NCI-H2107 treated with DMSO at 0.1 percent for 48 hours (cell line): ENCODE results near the gene NDUFS4.
"Not testable (repeated sequence)": the region's sequence is repeated elsewhere in the genome, so short reads cannot be mapped to it uniquely, and the experiment has no call there.

Source experiments
- DNase-seq: peaks from one replicate; lab custom pipeline; 2025; ENCODE audit not compliant: unreplicated experiment; lab: John Stamatoyannopoulos, UW

Gene NDUFS4

DNA sequence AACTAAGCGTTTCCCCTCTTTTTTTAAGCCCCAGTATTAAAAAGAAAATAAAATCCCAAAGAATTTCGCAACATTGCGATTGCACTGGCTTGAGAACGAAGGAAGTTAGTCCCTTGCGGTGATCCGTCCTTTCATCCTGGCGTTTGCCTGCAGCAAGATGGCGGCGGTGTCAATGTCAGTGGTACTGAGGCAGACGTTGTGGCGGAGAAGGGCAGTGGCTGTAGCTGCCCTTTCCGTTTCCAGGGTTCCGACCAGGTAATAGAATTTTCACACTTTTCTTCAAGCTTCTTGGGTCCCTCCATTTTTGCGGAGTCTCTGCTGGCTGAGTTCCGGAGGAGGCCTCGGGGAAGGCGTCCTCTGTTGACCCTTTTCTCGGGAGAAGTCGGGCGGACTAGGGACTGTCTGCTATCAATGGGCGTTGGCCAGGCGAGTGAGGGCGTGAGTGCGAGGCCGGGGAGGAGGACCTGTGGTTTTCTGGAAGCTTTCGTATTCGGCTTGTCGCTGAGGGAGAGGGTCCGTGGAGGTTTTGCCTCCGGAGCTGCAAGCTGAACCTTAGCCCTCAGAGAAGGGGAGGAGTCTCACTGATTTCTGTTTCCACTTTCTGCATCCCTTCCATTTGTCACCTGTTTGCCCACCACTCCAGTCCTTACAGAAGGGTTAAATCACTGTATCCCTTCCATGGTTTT lies at the start of gene NDUFS4:
NDUFS4 (plus strand) TSS at position 134 of the 686 bp plus-strand sequence; CDS start at position 158, 24 bp downstream.
- DNase-seq = peak; percentile 44

DNA sequence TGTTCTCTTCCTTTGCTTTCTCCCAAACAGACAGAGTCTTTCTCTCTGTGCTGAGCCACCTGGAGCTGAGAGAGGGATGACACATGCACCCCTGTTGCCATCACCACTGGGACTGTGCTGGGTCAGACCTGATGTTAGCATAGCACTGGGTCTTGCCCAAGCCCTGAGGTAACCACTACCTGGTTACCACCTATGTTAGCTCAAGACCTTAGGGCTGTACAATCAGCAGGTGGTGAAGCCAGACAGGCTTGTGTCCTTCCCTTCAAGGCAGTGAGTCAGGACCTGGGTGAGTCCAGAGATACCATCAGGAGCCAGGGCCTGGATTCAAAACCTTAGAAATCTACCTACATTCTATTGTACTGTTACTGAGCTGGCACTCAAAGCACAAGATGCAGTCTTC lies 47.9 kb upstream of the NDUFS4 start:
- DNase-seq = no peak

DNA sequence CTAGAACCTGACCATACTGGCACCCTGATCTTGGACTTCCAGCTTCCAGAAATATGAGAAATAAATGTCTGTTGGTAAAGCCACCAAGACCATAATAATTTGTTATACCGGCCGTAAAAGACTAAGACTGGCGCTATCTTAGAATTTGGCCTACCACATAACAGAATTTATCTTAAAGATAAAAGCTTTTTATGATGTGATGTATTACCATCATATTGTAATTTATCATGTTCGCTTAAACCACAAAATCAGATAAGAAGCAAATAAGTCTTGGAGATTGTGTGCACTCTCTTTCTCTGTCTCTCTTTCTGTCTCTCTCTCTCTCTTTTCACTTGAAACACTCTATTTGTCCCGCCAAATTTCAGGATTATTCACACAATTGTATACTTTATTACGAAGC lies 44.5 kb upstream of the NDUFS4 start:
- DNase-seq = no peak

DNA sequence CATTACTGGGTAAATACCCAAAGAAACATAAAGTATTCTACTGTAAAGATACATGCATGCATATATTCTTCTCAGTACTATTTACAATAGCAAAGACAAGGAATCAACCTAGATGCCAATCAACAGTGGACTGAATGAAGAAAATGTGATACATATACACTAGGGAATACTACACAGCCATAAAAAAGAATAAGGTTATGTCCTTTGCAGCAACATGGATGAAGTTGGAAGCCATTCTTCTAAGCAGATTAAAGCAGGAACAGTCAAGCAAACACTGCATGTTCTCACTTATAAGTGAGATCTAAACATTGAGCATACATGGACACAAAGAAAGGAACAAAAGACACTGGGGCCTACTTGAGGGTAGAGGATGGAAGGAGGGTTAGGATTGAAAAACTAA lies 39.6 kb upstream of the NDUFS4 start:
- DNase-seq = no peak

DNA sequence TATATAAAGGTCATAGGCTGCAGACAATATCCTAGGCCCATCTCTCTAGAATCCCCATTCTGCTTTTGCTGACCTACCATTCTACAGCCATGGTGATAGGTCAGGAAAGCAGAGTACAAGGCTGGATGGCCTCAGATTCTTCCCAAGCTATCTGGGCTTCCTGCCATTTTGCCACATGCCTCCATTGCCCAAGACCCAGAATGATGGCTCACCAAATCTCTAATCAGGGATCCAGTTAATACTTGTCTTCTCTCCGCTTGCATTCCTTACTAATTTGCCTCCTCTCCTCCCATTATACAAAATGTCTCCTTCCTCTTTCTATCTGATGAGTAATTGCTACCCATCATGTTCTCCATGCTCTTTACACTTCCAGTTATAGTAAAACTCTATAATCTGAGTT lies 22.7 kb upstream of the NDUFS4 start:
- DNase-seq = no peak

DNA sequence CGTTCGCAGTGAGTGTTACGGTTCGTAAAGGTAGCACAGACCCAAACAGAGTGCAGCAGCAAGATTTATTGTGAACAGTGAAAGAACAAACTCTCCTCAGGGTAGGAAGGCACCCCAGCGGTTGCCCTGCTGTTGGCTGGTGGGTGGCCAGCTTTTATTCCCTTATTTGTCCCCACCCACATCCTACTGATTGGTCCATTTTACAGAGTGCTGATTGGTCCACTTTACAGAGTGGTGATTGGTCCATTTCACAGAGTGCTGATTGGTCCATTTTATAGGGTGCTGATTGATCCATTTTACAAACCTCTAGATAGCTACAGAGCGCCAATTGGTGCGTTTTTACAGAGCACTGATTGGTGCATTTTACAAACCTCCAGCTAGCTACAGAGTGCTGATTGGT lies 19.7 kb upstream of the NDUFS4 start:
- not testable (repeated sequence) for DNase-seq

DNA sequence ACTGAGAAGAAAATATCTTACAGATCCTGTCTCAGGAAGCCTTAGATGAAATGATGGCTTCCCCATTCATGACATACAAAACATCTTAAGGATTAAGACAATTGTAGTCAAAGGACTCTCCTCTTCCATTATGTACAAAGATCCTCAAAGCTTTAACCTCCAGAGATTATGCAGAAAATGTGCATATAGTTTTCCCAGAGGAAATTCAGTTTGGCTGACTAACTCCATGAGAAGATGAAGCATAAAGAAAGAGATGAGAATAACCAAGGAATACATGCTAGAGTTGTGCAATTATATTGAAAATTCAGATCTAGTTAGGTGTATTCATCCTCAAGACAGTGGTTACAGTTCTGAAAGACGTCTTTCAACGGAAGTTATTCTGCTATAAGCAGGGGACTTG lies 18.6 kb upstream of the NDUFS4 start:
- no peak for DNase-seq

DNA sequence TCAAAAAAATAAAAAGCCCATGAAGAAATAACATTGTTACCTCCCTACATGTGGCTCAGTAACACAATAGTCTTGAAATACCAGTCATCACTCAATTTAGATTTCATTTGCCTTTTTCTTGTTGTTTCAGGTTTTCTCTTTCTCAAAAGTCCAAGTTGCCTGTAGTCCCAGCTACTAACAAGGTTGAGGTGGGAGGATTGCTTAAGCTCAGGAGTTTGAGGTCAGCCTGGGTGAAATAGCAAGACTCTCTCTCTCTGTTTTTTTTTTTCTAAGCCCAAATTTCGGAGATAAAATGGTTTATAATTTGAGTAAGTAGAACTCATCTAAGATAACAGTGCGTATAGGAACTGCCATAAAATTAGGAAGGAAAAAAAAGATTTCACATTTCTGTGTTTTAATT lies 17.5 kb upstream of the NDUFS4 start:
- DNase-seq = no peak

DNA sequence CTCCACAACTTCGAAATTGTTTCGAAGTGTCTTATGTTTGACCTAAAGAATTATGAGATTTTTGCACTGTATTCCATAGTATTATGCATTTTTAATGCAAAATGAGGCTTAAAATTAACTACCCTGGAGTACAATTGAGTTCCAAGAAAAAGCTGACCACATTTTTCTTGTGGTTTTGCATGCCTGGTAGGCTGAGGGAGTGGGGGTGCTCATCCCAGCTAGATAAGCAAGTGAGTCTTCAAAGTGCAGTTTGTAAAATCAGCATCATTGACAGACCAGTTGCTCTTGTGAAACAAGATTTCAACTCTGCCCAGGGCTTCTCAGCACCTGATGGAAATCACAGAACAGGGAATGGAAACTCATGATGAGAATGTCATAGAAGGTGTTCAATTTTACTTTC lies 17.0 kb upstream of the NDUFS4 start:
- DNase-seq = no peak

DNA sequence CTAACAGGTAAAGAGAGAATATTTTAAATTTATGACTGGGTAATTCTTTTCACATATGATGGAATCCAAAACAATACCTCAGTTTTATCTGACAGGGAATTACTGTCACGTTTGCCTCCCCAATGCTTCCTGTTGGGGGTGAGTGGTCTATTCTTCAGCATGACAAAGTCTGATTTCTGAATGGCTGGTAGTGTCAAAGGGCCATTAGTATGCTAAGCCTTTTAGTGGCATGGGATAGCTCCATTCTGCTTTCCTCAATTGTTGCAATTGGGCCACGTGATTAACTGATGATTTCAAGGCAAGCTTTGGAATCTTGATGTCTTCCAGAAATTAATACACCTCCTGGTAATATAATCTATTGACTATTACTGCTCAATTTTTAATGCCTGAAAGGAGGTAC lies 14.7 kb upstream of the NDUFS4 start:
- no peak for DNase-seq

DNA sequence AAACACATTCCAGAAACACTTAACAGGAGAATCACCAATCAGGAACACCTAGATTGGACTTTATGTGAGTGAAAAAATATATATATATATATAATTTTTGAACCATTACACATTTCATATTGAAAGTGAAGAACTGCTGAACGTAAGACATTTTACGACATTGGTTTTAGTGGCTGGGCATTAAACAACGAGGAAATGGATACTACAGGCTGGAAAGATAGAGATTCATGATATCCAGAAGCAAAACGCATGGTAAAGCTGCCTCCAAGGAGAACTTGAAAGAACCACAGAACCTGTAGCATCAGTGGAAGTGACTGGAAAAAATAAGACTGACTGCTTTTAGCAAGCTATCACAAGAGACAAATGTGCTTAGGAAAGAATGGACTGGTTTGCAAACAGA lies 13.2 kb upstream of the NDUFS4 start:
- no peak for DNase-seq

DNA sequence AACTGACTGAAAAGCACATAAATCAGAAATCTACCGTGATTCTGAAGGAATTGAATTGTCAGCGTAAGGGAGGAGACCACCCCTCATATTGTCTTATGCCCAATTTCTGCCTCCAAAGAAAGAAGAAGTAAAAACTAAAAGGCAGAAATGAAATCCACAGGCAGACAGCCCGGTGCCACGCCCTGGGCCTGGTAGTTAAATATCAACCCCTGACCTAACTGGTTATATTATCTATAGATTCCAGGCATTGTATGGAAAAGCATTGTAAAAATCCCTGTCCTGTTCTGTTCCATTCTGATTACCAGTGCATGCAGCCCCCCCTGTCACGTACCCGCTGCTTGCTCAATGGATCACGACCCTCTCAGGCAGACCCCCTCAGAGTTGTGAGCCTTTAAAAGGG lies 11.9 kb upstream of the NDUFS4 start:
- DNase-seq = not testable (repeated sequence)

DNA sequence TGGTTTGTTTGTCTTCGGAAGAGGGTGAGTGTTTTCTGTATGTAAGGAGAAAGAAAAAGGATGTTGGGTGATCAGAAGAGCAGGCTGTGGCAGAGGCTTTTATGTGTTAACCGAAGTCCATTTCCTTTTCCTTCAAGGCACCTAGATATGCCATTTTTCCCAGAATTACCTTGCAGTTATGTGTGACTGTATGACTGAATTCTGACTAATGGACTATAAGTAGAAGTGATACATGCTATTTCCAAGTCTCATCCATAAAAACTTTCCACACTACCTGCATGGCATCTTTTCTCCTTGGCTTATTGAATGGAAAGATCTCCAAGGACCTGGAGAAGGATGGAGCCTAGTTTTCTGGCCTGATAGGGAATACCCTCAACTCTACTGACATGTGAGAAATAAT lies 10.6 kb upstream of the NDUFS4 start:
- DNase-seq = no peak

DNA sequence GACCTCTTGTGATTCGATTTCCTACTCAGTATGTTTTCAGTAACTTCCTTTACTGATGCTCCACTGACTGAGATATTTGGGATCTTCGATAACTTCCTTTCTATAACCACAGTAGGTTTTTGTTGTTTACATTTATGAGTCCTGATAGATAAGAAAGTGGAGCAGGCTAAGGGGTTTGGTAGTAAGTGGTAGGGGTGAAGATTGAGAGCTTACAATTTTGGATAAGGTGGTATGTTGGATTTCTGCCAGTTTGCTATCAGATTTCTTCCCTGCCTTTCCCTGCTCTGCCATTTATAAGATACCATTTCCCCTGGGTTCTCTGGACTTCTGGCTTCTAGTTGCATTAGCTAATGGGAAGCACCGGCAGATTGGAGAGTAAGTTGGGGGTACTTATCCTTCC lies 7.9 kb upstream of the NDUFS4 start:
- DNase-seq = peak; percentile 2

DNA sequence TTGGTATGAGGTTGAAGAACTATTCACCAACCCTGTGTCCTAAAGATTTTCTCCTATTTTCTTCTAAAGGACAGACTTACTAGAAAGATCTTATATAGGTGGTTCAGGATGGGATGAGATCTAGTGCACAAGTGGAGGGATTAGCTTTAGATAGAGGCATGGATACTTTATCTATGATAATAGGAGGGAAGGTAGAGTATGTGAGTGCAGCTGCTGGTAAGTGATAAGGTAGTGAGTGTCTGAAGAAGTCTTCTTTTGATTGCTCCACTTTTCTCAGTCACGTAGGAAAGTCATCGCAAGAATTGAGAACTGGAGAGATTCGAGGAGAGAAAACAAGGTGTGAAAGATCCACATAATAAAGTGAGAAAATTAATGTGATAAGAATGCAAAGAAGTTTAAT lies 6.0 kb upstream of the NDUFS4 start:
- no peak for DNase-seq

DNA sequence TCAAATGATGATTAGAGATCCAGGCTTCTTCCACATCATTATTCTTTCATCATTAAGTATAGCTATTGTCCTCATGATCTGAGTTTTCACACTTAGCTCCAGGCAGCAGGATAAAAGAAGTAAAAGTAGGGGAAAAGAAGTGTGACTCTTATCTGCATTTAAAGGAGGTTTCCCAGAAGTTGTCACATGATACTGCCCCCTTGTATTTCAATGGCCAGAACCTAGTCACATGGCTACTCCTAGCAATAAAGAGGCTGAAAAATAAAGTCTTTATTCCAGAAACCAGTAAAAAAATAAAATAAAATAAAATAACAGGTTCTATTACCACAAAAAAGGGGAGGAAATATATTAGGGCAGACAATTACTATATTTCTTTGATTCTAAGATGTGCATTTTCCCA lies 5.3 kb upstream of the NDUFS4 start:
- DNase-seq = no peak

DNA sequence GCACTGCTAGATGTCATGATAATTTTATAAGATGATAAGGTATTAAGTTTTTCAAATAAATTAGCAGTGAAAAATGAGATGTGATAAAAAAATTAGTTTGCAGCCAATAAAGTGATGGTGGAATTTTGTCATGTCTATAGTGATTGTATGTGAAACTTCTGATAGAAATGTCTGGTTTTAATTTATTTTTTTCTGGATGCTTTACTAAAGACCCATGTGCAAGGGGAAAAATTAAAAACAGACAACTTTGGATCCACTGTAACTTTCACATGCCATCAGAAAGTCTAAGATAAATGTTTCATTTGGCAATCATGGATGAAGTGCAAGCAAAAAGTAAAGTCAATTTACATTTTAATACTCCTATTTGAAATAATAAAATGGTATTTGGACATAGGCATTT lies 4.4 kb upstream of the NDUFS4 start:
- no peak for DNase-seq

DNA sequence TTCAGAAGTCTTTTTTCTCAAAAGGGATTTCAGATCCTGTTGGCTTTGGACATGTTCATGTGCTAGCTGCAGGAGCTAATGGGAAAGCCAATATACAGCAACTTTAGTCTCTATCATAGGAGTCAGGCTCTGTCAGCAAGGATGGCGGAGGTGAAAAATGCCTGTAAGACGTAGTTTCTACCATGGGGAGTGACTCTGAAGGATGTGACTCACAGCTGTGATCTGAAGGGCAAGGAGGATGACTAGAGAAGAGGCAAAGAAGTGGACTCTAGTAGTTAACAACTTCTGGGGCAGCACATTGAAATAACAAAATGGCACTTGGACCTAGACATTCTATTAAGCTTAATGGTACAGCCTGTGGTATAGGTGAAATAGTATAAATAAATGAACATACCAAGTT lies 3.1 kb upstream of the NDUFS4 start:
- no peak for DNase-seq

DNA sequence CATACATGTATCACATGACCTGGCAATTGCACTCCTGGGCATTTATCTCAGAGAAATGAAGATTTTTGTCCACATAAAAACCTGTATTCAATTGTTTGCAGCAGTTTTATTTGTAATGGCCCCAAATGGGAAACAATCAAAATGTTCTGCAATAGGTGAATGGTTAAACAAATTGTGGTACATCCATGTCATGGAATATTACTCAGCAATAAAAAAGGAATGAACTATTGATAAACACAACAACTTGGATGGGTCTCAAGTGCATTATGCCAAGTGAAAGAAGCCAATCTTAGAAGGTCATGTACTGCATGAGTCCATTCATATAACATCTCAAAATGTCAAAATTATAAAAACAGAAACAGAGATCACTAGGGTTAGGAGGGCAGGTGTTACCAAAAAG lies 1.5 kb upstream of the NDUFS4 start:
- DNase-seq = no peak

DNA sequence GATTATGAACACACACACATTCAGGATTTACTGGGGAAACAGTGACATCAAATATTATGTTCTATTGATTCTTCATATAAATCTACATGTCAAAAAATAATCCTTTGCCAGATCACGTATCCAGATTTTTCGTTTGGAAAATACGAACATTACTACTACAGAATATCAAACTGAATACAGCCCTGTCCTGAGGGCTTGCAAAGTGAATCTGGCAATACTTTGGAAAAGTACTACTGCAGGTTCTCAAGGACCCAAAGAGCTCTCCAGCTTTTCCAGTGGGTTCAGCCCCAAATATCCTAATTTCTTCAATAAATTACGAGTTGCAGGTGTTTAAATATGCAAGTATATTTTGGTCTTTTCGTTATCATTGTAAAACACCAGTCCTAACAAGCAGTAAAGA lies 411 bp upstream of the NDUFS4 start:
- no peak for DNase-seq

DNA sequence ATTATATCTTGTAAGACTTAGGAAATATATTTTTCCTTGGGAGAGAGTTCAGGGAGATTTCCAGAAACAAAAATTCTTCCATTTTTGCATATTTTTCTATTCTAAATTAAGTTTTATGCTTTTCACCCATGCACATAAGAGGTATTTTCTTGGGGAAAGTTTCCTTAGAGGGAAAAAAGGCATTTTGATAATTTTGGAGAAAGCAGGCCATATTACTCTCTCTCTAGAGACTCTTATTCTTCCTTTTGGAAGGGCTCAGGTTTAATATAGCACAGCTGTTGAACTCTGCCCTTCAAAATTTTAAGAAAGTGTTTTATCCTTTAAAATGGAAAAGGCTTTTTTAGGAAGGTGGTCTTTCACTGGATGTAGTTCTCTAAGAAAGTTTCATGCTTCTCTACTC lies 8.0 kb downstream of the NDUFS4 start:
- DNase-seq = no peak

DNA sequence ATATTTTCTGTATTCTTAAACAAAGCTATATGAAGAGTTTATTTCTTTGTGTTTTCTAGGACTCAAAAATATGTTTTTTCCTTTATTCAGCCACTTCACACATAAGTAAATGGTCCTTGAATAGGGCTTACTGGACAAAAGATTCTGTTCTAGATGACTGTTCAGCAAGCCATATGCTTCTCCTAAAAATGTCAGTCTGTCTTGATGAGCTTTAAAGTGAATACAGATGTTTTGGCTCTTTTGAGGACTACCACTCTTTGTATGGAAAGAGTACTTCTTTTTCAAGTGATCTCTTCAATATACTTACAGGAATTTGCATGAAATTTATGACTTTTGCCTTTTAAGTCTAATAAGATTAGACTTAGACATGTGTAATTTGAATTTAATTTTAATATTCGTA lies 8.4 kb downstream of the NDUFS4 start:
- no peak for DNase-seq

DNA sequence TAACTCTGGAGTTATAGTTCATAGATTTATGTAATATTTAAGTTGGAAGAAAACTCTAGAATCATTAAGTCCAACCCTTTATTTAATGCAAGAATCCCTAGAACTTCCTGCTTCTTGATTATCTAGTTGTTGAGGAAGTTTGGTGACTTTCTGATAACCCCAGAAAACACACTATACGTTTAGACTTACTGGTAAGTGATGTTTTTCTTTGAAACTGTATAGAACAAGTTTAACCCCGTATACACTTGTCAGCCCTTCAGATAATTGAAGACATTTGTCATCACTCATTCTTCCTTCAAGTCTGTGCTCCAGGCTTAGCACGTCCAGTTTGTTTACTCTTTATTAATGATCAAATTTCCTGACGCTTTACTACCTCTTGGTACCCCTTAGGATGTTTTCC lies 9.0 kb downstream of the NDUFS4 start:
- DNase-seq = no peak

DNA sequence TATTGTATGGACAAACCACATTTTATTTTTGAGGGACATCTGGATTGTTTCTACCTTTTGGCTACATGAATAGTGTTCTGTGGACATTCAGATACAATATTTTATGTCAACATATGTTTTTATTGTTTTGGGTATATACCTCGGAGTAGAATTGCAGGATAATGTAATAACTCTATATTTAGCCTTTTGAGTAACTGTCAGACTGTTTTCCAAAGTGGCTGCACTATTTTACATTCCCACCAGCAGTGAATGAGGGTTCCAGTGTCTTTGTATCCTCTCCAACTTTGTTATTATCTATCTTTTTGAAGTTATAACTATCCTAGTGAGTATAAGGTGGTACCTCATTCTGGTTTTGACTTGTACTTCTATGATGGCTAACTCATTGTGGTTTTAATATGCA lies 11.0 kb downstream of the NDUFS4 start:
- DNase-seq = no peak
